Activated CD8-positive, alpha-beta memory T cell treated with anti-CD3 and anti-CD28 coated beads, Interleukin-2, amount 50 U/mL, for 4 hours (primary cell): Measurements from ENCODE around the gene VPS25.
A peak's percentile ranks its signal among the peaks of the same experiment; 100 is the strongest.

Experiments
- DNase-seq: peaks from one replicate; pipeline ENCODE4 v3.0.0-alpha.2; 2020

VPS25 gene

DNA sequence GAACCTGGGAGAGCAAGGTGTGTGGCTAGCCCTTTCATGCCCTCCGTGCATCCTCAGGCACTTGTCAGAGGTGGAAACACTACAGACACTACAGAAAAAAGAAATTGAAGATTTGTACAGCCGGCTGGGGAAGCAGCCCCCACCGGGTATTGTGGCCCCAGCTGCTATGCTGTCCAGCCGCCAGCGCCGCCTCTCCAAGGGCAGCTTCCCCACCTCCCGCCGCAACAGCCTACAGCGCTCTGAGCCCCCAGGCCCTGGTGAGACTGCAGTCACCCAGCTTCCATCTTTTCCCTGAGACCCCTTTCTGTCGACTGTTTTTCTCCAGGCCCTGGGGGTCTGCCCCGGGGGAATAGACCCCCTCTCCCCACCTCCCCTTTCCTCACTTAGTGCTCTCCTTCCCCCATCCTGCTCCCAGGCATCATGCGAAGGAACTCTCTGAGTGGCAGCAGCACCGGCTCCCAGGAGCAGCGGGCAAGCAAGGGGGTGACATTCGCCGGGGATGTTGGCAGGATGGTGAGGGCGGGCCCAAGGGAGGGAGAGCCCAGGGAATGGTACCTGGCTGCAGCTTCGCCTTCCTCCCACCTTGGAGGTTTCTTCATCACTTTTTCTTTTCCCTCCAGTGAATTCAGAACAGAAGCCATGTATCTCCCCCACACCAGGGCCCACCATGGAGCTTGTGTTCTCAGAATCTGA lies 23.0 kb downstream of the VPS25 start:
- no peak for DNase-seq

- DNase-seq = no peak
These were observed 24.1 kb downstream of the VPS25 start for GRCh38 chr17:42797067-42798007.

DNA sequence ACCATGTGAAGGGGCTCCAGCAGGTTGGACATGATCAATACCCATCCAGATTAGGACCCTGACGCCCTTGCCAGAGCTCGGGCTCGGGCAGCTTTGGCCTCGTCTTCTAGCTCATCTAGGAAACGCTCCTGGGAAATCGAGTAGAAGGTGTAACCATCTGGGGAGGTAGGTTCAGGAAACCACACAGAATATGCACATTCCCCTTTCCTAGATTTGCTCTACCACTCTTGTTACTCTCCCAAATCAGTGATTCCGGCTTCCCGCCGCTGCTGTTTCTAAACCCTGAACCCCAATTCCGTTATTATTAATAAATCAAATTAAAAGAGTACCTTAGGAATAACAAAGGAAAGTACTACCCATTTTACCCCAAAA lies 24.7 kb downstream of the VPS25 start:
- no peak for DNase-seq

GRCh38 chr17:42798383-42799380 lies 25.4 kb downstream of the VPS25 start, which contains the start of the genes CNTD1 and COA3:
TSS of gene CNTD1 (plus strand) at chr17:42798861. CDS start at chr17:42799068, 207 bp downstream.
TSS of gene COA3 (minus strand) at chr17:42798704. CDS start at chr17:42798681, 23 bp downstream.
- peak; percentile 78 for DNase-seq

- no peak for DNase-seq
These were observed 30.0 kb downstream of the VPS25 start for GRCh38 chr17:42803074-42803883.

DNA sequence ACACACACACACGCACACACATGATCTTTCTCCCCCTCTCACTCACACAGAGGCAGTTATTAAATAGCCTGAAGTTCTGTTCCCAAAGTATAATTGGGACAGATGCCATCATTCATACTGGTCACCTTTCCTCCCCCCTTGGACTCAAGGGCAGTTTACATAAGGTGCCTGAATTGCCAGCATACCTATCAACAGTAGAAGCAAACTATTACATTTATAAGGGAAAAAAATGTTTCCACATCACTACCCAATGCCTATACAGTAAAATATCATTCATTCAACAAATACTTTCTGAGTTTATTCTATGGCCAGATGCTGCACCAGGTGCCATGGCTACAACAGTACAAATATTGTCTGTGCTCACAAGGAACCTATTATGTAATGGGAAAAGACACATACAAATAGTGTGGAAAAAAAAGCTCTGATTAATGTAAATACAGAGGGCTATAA lies 31.7 kb downstream of the VPS25 start:
- DNase-seq = no peak

DNA sequence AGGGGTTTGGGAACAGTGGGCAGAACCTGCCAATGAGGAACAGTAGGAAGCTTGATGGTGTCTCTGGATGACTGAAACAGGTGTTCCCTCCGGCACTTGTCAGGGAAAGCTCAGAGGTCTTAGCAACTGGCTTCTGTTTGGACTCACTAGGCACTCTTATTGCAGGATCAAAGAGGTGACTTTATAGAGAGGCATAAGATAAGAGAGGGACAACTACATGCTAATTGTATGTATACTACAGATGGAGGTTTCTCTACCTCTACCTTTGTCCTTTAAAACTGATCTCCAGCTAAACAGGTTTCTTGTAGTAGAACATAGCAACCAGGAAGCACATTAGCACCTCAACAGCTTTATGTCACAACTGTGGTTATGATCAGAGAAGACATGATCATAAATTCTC lies 33.0 kb downstream of the VPS25 start:
- DNase-seq = no peak

- DNase-seq = no peak
These were observed 36.0 kb downstream of the VPS25 start for GRCh38 chr17:42809250-42809649.

- DNase-seq = no peak
These were observed 41.6 kb downstream of the VPS25 start for GRCh38 chr17:42814633-42815399.

DNA sequence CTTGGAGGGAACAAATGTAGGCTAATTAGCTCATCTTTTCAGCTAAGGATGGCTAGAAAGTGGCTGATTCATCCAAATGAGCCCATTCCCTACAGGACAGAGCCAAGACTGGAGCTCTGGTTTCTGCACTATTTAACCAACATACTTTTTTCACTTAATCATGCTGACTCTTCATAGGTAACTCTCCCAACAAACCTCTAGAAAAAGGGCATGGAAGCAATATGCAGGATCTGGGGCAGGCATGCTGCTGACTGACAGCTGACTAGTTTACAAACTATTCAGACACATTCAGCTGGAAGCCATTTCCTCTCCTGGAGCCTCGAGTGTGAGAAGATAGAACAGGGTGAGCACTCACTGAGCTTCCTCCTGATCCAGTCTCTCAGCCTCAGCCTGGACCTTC lies 44.6 kb downstream of the VPS25 start:
- no peak for DNase-seq

DNA sequence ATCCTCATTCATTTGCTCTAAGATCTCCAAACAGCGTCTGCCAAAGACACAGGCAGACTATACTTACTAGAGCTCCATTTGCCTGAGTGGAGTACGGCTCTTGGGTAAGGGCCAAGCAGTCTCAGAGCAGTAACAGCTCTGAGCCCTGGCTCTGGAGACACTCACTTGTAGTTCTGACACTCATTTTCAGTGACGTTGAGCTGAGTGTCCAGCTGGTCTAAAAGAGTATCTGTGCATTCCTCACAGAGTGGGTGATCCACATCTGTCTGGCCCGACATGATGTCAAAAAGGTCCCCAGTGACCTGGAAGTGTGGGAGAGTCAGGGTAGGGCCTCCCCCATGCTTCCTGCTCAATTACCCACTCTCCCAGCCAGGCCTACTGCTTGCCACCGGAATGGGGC lies 45.1 kb downstream of the VPS25 start:
- no peak for DNase-seq

DNA sequence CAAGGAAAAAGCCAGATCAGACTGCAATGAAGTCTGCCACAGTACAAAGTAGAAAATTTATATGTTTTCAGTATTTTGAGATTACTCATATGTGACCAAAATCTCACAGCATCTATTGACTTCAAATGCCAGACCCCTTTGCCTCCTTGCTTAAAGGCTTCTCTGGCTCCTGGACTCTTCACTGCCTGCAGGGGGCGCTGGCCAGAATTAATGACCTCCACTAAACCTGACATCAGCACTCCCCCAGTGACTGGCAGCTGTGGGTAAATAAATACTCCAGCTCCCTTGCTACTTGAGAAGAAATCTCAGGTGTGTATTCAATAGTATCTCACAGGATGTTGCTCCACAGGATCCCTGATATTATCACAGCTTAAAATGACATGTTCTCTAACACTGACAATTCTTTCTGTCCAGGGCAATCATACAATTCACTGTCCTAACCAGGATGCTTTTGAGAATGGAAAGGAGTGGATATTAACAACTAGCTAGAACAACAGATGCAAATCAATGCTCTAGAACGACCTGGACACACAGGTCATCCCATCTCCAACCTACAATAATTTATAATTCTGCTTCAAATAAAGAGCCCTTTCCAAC lies 46.8 kb downstream of the VPS25 start:
- peak; percentile 63 for DNase-seq

DNA sequence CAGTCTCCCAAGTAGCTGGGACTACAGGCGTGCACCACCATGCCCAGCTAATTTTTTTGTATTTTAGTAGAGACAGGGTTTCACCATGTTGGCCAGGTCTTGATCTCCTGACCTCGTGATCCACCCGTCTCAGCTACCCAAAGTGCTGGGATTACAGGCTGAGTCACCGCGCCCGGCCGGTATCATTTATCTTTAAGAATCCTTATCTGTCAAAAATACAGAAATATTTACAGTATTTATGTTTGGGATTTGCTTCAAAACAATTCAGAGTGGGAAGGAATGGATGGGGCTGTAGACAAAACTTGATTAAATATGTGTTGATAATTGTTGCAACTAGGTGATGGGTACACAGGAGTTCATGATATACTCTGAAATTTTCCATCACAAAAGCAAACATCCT lies 47.9 kb downstream of the VPS25 start:
- DNase-seq = no peak

- DNase-seq = no peak
These were observed 54.2 kb downstream of the VPS25 start for GRCh38 chr17:42827472-42827871.
